ENCODE results near the gene GLG1.
"Not testable (repeated sequence)": the region's sequence is repeated elsewhere in the genome, so short reads cannot be mapped to it uniquely, and the experiment has no call there.

GRCh38 chr16:74413920-74414319, 193.0 kb downstream of the GLG1 start:
- TF ChIP-seq, protein P1, sequence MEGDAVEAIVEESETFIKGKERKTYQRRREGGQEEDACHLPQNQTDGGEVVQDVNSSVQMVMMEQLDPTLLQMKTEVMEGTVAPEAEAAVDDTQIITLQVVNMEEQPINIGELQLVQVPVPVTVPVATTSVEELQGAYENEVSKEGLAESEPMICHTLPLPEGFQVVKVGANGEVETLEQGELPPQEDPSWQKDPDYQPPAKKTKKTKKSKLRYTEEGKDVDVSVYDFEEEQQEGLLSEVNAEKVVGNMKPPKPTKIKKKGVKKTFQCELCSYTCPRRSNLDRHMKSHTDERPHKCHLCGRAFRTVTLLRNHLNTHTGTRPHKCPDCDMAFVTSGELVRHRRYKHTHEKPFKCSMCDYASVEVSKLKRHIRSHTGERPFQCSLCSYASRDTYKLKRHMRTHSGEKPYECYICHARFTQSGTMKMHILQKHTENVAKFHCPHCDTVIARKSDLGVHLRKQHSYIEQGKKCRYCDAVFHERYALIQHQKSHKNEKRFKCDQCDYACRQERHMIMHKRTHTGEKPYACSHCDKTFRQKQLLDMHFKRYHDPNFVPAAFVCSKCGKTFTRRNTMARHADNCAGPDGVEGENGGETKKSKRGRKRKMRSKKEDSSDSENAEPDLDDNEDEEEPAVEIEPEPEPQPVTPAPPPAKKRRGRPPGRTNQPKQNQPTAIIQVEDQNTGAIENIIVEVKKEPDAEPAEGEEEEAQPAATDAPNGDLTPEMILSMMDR (conservative IDR thresholded peaks at IDR 0.05 in 1 of 2, IDR thresholded peaks at IDR 0.05 in 1 of 2; ENCODE audit: extremely low read depth in 1 of 2, insufficient read depth in 1 of 2, low read depth in 1 of 2, low read length in 2 of 2), result not testable (repeated sequence)
- TF ChIP-seq EZH2 (IDR thresholded peaks at IDR 0.05; ENCODE audit: borderline replicate concordance, low read length), result not testable (repeated sequence)
